ENCODE measurements around the gene NELFCD.
"Not testable (repeated sequence)": the region's sequence is repeated elsewhere in the genome, so short reads cannot be mapped to it uniquely, and the experiment has no call there.

Gene NELFCD, protein sequence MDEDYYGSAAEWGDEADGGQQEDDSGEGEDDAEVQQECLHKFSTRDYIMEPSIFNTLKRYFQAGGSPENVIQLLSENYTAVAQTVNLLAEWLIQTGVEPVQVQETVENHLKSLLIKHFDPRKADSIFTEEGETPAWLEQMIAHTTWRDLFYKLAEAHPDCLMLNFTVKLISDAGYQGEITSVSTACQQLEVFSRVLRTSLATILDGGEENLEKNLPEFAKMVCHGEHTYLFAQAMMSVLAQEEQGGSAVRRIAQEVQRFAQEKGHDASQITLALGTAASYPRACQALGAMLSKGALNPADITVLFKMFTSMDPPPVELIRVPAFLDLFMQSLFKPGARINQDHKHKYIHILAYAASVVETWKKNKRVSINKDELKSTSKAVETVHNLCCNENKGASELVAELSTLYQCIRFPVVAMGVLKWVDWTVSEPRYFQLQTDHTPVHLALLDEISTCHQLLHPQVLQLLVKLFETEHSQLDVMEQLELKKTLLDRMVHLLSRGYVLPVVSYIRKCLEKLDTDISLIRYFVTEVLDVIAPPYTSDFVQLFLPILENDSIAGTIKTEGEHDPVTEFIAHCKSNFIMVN

DNA sequence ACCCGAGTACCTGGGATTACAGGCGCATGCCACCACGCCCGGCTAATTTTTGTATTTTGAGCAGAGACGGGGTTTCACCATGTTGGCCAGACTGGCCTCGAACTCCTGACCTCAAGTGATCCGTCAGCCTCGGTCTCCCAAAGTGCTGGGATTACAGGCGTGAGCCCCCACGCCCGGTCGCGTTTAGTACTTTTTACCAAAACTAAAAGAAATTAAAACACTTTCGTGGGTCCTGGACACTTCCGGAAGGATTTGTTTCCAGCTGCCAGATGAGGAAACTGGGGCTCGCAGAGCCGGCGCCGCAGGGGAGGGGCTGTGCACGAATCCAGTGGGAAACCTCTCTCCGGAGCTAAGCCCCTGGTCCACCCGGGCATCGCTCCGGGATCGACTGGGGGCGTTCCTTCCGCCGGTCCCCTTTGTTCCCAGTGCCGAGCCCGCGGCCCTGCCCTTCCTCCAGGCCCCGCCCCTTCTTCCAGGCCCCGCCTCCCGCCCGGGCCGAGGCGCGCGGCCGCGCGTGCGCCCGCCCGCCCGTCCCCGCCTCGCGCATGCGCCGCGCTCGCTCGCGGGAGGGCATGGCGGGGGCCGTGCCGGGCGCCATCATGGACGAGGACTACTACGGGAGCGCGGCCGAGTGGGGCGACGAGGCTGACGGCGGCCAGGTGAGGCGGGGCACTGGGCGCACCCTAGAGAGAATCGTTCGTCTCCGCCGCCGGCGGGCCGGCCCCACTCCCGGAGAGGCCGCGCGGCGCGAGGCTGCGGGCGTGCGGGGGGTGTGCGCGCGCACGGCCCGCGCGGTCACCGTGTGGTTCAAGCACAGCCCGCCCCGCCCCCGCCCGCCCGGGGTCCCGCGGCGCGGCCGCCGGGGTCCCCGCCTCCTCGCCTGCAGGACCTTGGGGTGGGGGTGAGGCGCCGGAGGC, at the start of gene NELFCD:
Gene NELFCD, plus strand, starts transcription at position 546 of the 917 bp plus-strand sequence. Its CDS starts 54 bp downstream, at position 600.
- DNase-seq, result peak; percentile 70 to 89 (median 78)

DNA sequence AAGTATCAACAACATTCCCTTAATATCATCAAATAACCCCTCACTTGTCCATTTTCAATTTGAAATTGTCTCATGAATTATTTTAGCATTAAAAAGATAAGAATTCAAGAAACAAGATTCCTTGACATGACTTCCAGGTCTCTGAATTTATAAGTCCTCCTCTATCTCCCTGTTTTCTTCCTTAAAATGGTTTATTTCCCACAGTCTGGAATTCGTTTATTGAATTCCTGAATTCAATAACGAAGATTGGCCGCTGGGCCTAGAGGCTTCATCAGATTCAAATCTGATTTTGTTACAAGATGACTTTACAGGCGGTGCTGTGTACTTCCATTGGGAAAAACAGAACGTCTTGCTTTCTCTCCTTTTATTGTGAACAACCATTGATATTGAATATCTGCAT, 48.9 kb upstream of the NELFCD start:
- no peak for DNase-seq

DNA sequence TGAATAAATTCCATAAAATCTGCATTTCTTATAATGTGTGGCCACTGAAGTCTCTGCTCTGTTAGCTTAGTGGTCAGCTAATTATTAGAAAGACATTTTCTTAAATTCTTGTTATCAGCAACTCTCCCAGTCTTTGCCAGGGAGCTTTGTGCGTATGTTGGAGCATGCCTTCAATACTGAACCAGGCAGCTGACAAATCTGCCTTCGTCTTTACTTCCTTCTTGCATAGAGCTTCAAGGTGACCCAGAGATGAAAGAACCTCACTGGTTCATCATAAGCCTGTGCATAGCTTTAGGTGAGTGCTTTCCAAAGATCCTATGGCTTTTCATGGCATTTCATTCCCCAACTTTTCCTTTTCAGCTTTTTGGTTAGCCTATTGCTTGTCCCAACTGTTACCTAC, 43.0 kb upstream of the NELFCD start:
- no peak for DNase-seq

DNA sequence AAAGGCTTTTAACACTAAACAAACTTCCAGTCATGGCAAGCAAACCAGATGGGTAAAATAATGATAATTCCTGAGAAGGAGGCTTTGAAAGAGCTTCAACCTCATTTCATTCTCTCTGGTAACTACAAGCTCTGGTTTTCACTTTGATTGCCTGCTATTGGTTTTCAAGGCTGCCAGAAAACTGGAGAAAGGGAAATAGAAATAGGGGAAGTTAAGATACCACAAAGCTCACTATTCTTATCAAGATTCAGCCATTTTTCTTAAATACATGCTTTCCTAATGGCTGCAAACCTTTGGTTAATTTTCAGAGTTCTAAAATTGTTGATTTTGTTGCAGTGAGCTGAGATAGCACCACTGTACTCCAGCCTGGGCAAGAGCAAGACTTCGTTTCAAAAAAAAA, 42.5 kb upstream of the NELFCD start:
- no peak for DNase-seq

DNA sequence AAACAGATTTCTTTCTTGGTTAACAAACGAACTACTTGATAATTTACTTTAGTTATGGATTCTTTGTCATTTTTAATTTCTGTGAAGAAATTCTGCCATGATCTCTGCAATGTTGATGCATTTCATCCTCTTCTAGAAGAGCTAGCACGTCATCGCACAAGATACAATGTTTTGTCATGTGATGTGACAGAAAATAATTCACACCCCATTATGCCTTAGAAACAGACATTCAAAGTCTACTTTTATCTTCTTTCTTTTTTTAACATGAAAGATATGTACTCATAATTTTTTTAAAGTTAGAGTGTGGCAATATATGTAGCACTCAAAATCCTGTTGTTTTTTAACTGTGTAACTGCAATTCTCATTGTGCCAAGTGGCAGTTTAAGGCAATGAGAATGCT, 39.6 kb upstream of the NELFCD start:
- DNase-seq, result no peak

DNA sequence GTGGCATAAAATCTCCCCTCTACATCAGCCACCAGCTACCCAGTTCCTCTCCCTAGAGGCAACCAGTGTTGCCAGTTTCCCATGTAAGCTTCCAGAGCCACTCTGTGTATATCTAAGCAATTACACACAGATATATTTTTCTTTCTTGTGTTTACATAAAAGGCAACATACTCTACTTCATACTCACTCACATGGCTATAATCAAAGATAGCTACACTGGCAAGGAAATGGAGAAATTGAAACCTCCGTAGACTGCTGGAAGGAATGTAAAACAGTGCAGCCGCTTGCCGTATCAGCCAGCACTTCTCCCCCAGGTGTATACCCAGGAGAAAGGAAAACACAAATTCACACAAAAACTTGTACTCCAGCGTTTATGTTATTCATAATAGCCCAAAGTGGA, 38.5 kb upstream of the NELFCD start:
- no peak for DNase-seq

DNA sequence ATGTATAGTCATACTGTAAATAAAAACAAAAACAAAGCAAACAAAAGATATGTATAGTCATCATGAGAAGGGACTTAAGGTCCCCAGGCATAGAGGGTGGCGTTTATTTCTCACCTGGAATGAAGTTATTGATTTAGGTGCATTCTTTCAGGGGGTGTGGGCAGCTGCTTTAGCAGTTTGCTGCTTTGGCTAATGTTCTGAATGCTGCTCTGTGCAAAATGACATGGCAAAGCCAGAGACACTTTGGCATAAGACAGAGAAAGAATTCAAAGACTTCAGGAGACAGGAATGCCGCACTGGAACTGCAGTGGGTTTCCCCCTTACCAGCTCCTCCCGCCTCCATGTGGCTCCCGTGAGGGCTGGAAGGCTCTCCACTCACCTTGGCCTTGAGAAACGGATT, 36.4 kb upstream of the NELFCD start:
- no peak for DNase-seq

DNA sequence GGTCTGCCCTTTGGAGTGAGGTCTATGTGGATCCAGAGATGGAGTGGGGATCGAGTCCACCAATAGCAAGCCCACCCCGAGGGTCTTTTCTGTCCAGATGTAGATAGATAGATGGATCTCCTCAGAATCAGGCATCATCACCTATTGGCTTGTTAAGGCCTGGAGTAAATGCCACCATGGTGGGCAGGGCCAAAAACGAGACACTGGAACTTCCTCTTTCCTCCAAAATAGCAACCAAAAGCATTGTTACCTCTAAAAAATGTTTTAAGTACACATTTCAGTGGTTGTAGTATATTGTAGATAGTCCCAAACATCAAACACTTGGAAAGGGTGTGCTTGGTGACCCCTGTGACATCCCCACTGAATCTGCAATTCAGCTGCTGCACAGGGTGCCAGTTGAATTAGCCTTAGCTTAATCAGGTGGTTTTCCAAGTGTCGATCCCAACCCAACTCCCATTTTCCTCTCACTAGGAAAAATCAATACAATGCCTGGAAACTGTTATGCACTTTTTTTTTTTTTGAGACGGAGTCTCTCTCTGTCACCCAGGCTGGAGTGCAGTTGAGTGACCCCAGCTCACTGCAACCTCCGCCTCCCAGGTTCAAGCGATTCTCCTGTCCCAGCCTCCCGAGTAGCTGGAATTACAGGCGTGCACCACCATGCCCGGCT, 35.0 kb upstream of the NELFCD start:
- DNase-seq, result no peak

DNA sequence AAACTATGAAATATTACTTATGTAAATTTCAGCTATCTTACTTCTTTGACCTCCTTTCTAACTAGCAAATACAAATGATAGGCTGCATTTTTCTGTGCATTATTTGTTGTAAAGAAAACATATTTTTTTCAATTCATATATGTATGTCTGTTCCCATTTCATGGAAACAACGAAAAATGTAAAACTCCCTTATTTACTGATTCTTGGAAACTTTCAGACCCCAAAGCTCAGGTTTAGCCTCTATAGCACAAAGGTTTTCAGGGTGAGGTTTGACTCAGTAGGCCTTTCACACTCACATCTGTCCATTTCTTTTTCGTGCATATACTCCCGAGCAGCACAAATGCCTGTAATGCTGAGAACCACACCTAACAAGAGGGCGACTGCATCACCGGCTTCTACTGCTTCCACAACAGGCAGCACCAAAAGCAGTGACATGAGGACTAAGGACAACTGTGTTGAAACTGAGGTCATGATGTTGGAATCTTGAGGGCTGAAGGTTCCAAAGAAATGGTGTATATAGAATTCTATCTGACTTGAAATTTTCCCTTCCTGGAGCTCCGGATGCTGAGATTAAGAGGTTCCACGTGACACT, 33.2 kb upstream of the NELFCD start:
- DNase-seq, result not testable (repeated sequence)

DNA sequence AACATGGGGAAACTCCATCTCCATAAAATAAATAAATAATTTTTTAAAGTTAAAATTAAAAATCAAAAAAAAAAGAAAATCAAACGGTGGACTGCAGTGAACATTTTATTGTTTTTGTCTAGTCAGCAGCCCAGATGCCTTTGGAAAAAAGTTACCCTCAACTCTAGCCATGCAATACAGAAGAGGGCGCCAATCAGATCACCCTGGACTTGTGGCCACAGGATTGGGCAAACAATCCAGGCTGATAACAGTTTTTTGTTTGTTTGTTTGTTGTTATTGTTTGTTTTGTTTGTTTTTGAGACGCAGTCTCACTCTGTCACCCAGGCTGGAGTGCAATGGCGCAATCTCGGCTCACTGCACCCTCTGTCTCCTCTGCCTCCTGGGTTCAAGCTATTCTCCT, 30.5 kb upstream of the NELFCD start:
- DNase-seq, result no peak

DNA sequence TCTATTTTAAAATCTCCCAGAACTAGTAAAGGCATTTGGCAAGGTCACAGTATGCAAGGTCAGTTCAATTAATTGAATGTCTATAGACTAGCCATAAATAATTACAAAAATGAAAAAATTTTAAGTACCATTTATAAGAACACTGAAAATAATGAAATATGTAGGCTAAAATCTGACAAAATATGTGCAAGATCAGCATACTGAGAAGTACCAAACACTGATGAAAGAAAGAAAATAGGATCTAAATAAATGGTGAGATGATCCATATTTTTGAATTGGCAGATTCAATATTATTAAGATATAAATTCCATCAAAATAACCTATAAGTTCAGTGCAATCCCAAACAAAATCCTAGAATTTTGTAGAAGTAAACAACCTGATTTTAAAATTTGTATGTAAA, 28.0 kb upstream of the NELFCD start:
- DNase-seq, result no peak

DNA sequence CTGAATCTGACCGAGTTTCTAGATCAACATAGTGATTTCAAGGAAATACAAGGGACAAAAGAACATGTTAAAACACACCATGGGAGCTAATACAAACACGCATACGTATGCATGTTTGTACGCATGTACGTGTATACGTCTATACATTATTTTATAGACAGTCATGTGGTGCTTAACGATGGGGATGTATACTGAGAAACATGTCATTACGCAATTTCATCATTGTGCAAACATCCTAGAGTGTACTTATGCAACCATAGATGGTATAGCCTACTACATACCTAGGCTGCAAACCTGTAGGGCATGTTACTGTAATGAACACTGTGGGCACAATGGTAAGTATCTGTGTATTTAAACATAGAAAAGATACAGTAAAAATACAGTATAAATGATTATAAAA, 25.0 kb upstream of the NELFCD start:
- DNase-seq, result no peak

DNA sequence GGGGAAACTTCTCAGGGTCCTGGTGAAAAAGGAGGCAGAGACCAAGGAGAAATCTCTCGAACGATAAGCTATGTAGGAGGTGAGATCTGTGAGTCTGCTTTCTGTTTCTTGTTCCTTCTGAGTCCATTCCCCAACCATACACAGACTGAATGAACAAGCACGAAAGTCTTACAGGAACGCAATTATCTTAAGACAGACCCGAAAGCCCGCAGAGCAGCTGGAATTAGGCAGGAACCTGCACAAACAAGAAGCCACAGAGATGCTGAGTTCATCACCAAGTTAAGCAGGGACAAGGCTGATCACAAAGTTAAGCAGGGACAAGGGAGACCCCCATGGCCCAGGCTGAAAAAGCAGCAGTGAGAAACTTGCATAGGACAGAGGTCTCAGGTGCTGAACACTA, 21.4 kb upstream of the NELFCD start:
- no peak for DNase-seq

DNA sequence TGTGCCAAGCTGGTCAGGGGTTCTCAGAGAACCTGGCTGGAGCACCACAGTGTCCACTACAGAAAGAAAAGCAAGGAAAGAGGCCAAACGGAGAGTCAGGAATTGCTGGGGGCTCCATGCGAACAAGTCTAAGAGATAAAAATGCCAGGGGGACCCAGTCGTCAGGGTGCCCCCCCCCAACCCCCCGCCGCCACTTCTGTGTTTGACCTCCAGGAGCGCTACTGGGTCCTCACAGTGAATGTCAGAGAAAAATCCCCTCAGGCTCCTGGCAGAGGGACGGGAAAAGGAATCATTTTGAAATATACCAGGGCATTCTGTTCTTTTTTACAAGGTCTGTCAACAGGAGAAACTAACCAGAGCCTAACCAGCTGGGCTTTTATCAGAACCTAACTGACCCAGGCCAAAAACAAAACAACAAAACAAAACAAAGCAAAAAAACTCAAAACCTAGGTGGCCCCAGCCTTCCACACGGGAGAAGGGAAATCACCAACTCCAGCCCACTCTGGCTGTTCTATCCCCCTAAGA, 17.9 kb upstream of the NELFCD start:
- no peak for DNase-seq

DNA sequence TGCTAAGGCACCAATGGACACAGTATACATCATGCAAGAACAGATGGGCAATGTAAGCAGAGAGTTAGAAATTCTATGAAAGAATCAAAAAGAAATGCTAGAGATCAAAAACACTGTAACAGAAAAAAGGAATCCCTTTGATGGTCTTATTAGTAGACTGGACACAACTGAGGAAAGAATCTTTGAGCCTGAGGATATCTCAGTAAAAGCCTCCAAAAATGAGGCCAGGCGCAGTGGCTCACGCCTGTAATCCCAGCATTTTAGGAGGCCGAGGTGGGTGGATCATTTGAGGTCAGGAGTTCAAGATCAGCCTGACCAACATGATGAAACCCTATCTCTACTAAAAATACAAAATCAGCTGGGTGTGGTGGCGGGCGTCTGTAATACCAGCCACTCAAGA, 17.1 kb upstream of the NELFCD start:
- DNase-seq, result not testable (repeated sequence)

DNA sequence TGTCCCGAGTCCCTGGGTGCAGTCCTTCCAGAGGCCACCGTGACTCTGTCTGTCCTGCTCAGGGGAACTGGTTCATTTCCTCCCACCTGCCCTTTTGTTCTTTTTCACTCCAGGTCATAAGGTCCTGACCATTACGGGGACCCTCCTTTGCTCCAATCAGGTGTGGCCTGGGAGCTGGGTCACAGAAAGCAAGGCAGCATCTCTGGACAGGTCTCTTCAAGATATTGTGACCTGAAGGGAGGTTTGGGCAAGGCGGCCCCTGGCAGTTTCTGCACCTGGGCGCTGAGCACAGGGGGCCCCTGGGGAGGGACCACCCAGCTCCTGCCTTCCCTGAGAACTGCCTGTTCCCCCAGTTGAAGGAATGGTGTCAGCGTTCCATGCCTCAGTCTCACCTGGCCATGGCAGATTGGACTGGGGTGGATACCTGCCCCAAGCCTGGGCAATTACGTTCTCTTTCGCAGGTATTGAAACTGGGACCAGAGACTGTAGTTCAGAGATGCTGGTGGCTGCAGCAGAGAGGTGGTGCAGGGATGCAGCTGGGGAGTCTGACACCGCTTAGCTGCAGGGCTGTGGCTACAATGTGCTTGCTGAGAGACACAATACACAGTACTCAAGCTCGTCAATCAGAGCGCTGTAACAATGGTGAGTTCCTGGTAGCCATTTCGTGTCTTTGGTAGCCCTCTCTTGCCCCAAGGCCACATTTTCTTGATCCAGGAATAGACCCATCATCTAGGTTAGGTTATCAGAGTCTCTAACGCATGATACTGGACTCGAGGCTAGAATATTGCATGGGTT, 15.6 kb upstream of the NELFCD start:
- DNase-seq, result no peak

DNA sequence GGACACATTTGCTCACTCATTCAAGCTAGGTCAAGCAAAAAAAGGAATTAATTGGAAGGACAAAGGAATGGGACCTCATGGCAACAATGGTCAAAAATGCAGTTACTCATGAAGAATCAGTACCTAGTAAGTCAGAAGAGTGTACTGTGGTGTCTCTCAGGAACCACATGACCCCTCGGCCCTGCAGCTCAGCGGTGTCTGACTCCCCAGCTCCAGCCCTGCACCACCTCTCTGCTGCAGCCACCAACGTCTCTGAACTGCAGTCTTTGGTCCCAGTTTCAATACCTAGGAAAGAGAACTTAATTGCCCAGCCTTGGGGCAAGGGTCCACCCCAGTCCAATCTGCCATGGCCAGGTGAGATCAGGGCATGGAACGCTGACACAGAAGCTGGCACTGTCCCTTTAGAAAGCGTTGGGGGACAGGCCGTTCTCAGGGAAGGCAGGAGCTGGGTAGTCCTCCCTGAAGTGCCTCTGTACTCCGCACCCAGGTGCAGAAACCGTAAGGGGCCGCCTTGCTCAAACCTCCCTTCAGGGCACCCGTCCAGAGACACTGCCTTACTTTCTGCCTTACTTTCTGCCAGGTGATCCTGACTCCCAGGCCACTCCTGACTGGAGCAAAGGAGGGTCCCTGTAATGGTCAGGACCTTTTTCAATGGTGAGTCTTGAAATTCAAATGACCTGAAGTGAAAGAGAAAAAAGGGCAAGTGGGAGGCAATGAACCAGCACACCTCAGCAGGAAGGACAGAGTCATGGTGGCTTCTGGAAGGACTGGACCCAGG, 13.2 kb upstream of the NELFCD start:
- no peak for DNase-seq

DNA sequence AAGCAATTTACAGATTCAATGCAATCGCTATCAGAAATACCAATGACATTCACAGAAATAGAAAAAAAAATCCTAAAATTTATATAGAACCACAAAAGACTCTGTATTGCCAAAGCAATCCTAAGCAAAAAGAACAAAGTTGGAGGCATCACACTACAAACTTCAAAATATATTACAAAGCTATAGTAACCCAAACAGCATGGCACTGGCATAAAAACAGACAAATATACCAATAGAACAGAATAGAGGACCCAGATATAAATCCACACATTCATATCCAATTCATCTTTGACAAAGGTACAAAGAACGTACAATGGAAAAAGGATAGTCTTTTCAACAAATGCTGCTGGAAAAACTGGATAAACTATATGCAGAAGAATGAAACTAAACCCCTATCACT, 11.6 kb upstream of the NELFCD start:
- no peak for DNase-seq

DNA sequence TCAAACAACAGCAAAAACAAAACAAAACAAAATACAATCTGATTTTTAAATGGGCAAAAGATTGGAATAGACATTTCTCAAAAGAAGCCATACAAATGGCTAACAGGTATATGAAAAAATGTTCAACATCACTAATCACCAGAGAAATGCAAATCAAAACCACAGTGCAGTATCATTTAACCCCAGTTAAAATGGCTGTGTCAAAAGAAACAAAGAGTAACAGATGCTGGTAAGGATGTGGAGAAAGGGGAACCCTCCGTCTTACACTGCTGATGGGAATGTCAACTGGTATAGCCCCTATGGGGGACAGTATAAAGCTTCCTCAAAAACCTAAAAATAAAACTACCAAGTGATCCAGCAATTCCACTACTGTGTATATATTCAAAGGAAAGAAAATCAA, 10.9 kb upstream of the NELFCD start:
- no peak for DNase-seq

DNA sequence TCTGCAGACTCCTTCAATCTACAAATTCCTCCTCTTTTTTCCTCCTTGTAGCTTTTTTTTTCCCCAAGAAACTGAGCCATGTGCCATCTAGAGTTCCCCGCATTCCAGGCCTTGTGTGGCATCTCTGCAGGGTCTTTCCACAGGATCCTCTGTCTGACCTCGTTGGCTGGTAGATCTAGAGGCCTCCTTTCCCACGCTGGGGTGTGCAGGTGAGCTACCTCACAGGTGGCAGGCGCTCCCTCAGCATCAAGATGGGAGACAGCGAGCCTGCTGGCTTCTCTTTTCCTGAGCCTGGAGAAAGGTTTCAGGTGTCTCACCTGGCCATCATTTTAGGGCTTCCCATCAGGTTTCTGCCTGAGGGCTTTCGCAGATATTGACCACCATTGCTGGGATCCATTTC, 9.6 kb upstream of the NELFCD start:
- DNase-seq, result no peak

DNA sequence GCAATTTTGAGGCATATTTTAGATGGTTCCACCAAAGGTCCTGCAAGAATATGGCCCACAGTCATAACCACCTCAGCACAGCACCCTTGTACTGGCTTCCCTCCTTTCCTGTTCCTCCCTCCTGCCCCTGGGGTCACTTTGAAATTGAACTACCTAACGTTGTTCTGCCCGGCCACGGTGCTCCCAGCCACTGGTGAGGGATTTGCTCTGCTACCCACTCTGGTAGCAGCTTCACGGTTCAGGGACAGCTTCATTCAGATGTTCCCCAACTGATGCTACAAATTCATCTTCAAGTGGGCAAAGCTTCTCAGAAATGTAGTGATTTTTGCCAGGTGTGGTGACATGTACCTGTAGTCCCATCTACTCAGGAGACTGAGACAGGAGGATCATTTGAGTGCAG, 7.9 kb upstream of the NELFCD start:
- DNase-seq, result no peak

All from activated naive CD4-positive, alpha-beta T cell (primary cell).